GM12874 (cell line): ENCODE measurements around the gene EFNB2.

Experiments
- CTCF ChIP-seq: IDR thresholded peaks from 2 replicates; pipeline ENCODE4 v1.5.1; 2011; ENCODE audit warnings: low read depth, mild to moderate bottlenecking, control low read depth, low read length, moderate library complexity; ENCODE audit not compliant: insufficient read depth

Gene EFNB2

GRCh38 chr13:106527826-106528225 lies 7.6 kb downstream of the EFNB2 start:
- no peak for TF ChIP-seq CTCF

- TF ChIP-seq CTCF, result no peak
Observed at GRCh38 chr13:106527445-106527801, 8.0 kb downstream of the EFNB2 start.

- TF ChIP-seq CTCF, result no peak
Observed at GRCh38 chr13:106526738-106527444, 8.6 kb downstream of the EFNB2 start.

- no peak for TF ChIP-seq CTCF
Observed at GRCh38 chr13:106525865-106526264, 9.6 kb downstream of the EFNB2 start.

GRCh38 chr13:106524108-106524507 lies 11.4 kb downstream of the EFNB2 start:
- no peak for TF ChIP-seq CTCF

- TF ChIP-seq CTCF, result no peak
Observed at GRCh38 chr13:106523576-106523975, 11.9 kb downstream of the EFNB2 start.

- TF ChIP-seq CTCF, result no peak
Observed at GRCh38 chr13:106522898-106523525, 12.4 kb downstream of the EFNB2 start.
